NCI-H69 (cell line): ENCODE data around the gene TSEN54.

Source experiments
- DNase-seq: peaks from one replicate; lab custom pipeline; 2025; lab: John Stamatoyannopoulos, UW

The TSEN54 gene

GRCh38 chr17:75544250-75544649 is 27.9 kb downstream of the TSEN54 start:
- DNase-seq = no peak

GRCh38 chr17:75546181-75546580 is 29.9 kb downstream of the TSEN54 start:
- DNase-seq = no peak

GRCh38 chr17:75547091-75547490 is 30.8 kb downstream of the TSEN54 start:
- DNase-seq = no peak

- DNase-seq = peak; percentile 51
These were observed 32.5 kb downstream of the TSEN54 start for GRCh38 chr17:75548813-75549212.

- DNase-seq = peak; percentile 95
These were observed 33.2 kb downstream of the TSEN54 start for GRCh38 chr17:75549246-75550138.

GRCh38 chr17:75550139-75550465 is 33.8 kb downstream of the TSEN54 start:
- DNase-seq = peak; percentile 56

- DNase-seq = no peak
These were observed 34.9 kb downstream of the TSEN54 start for GRCh38 chr17:75551266-75551665.

- no peak for DNase-seq
These were observed 36.3 kb downstream of the TSEN54 start for GRCh38 chr17:75552425-75553294.

- no peak for DNase-seq
These were observed 37.2 kb downstream of the TSEN54 start for GRCh38 chr17:75553295-75554110.

GRCh38 chr17:75555679-75556153 is 39.4 kb downstream of the TSEN54 start:
- DNase-seq = no peak

GRCh38 chr17:75557075-75557851 is 40.9 kb downstream of the TSEN54 start:
- peak; percentile 57 for DNase-seq

- DNase-seq = no peak
These were observed 41.7 kb downstream of the TSEN54 start for GRCh38 chr17:75557852-75558665.

- DNase-seq = no peak
These were observed 42.6 kb downstream of the TSEN54 start for GRCh38 chr17:75558666-75559530.

- no peak for DNase-seq
These were observed 43.7 kb downstream of the TSEN54 start for GRCh38 chr17:75559958-75560533.

- DNase-seq = no peak
These were observed 45.7 kb downstream of the TSEN54 start for GRCh38 chr17:75561927-75562603.

- DNase-seq = no peak
These were observed 46.9 kb downstream of the TSEN54 start for GRCh38 chr17:75563063-75563758.

GRCh38 chr17:75564195-75564594 is 47.9 kb downstream of the TSEN54 start:
- no peak for DNase-seq

- DNase-seq = no peak
These were observed 48.7 kb downstream of the TSEN54 start for GRCh38 chr17:75565066-75565465.
